OCI-LY1 (cell line): ENCODE results near the gene TRMU.

Experiments used
- H2AFZ ChIP-seq: fragments of 200-600 bp; sonication (generic), shearing (Covaris generic); 2 replicates; pipeline ENCODE4 v1.6.0; 2014; ENCODE audit warnings: antibody characterized with exemption, mild to moderate bottlenecking, low read length
- H3F3A ChIP-seq: fragments of 200-600 bp; sonication (generic), shearing (Covaris generic); 2 replicates; pipeline ENCODE4 v1.6.0; 2014; ENCODE audit warnings: mild to moderate bottlenecking, antibody characterized with exemption, low read length, moderate library complexity; ENCODE audit not compliant: insufficient read depth
- H3K27ac ChIP-seq: fragments of 200-600 bp; sonication (generic); 2 replicates; pipeline ENCODE4 v1.5.1; 2014; ENCODE audit warnings: low read length, mixed run types, mild to moderate bottlenecking, low read depth; ENCODE audit not compliant: poor library complexity, severe bottlenecking
- H3K27me3 ChIP-seq: fragments of 200-600 bp; sonication (generic); 2 replicates; pipeline ENCODE4 v1.6.0; 2014; ENCODE audit warnings: antibody characterized with exemption, mild to moderate bottlenecking, low read length, moderate library complexity; ENCODE audit not compliant: insufficient read depth
- H3K36me3 ChIP-seq: fragments of 200-600 bp; sonication (generic); 2 replicates; pipeline ENCODE4 v1.6.1; 2014; ENCODE audit warnings: mild to moderate bottlenecking, antibody characterized with exemption, low read length, moderate library complexity, mixed read lengths; ENCODE audit not compliant: insufficient read depth
- H3K4me1 ChIP-seq: fragments of 200-600 bp; sonication (generic); 2 replicates; pipeline ENCODE4 v1.5.1; 2014; ENCODE audit warnings: mild to moderate bottlenecking, low read length, moderate library complexity; ENCODE audit not compliant: insufficient read depth, severe bottlenecking
- H3K4me2 ChIP-seq: fragments of 200-600 bp; sonication (generic), shearing (Covaris generic); 2 replicates; pipeline ENCODE4 v1.6.1; 2014; ENCODE audit warnings: low read length
- H3K4me3 ChIP-seq: fragments of 200-600 bp; sonication (generic); 2 replicates; pipeline ENCODE4 v1.5.1; 2014; ENCODE audit warnings: low read length, low read depth, mild to moderate bottlenecking, mixed read lengths; ENCODE audit not compliant: poor library complexity, severe bottlenecking
- H3K79me2 ChIP-seq: fragments of 200-600 bp; shearing (Covaris generic); 2 replicates; pipeline ENCODE4 v1.6.1; 2016; ENCODE audit warnings: mixed run types, low read length, mixed read lengths; ENCODE audit not compliant: insufficient read depth
- H3K9ac ChIP-seq: fragments of 200-600 bp; sonication (generic), shearing (Covaris generic); 2 replicates; pipeline ENCODE4 v1.6.1; 2014; ENCODE audit warnings: mild to moderate bottlenecking, low read length, mixed read lengths
- H3K9me2 ChIP-seq: fragments of 200-600 bp; sonication (generic), shearing (Covaris generic); 2 replicates; pipeline ENCODE4 v1.6.1; 2014; ENCODE audit warnings: low read depth, mild to moderate bottlenecking, low read length, mixed read lengths
- H3K9me3 ChIP-seq: fragments of 200-600 bp; shearing (Covaris generic); 2 replicates; pipeline ENCODE4 v1.6.1; 2014; ENCODE audit warnings: low read length, mixed read lengths
- H4K20me1 ChIP-seq: fragments of 200-600 bp; sonication (generic), shearing (Covaris generic); 2 replicates; pipeline ENCODE4 v1.6.0; 2016; ENCODE audit warnings: mild to moderate bottlenecking, low read length; ENCODE audit not compliant: insufficient read depth
- CTCF ChIP-seq: fragments of 200-600 bp; sonication (generic), shearing (Covaris generic); IDR thresholded peaks from 2 replicates; pipeline ENCODE4 v1.5.1; 2017; ENCODE audit warnings: mild to moderate bottlenecking, antibody characterized with exemption, low read length, moderate library complexity, mixed read lengths
- EZH2 ChIP-seq: fragments of 200-600 bp; sonication (generic), shearing (Covaris generic); IDR thresholded peaks from 2 replicates; pipeline ENCODE4 v1.8.0; 2017; ENCODE audit warnings: borderline replicate concordance, mixed run types, mild to moderate bottlenecking, antibody characterized with exemption, low read length, moderate library complexity, mixed read lengths

Gene TRMU

GRCh38 chr22:46358766-46359165 is 23.3 kb downstream of the TRMU start:
- no peaks in the 10 kb centered on the region for H3K9me3 ChIP-seq
- H3K36me3 ChIP-seq = peaks cover 43% of the 10 kb centered on the region
- no peaks in the 10 kb centered on the region for H3K27me3 ChIP-seq
- no peak overlapping the region for H3K9ac ChIP-seq
- H3K79me2 ChIP-seq = no peaks in the 10 kb centered on the region
- H4K20me1 ChIP-seq = no peaks in the 10 kb centered on the region
- H3K4me1 ChIP-seq = peaks cover 15% of the 10 kb centered on the region
- H3K4me3 ChIP-seq = no peak overlapping the region
- H3K27ac ChIP-seq = no peak overlapping the region
- H3K4me2 ChIP-seq = no peak overlapping the region
- no peak for TF ChIP-seq CTCF
- no peak for TF ChIP-seq EZH2
- H3K9me2 ChIP-seq = no peaks in the 10 kb centered on the region
- no peak overlapping the region for H2AFZ ChIP-seq
- H3F3A ChIP-seq = no peaks in the 10 kb centered on the region

GRCh38 chr22:46359362-46359761 is 23.8 kb downstream of the TRMU start:
- Histone ChIP-seq H3K9ac (no peak overlapping the region), H3F3A (no peaks in the 10 kb centered on the region), H3K4me2 (no peak overlapping the region), H3K36me3 (peaks cover 37% of the 10 kb centered on the region), H4K20me1 (no peaks in the 10 kb centered on the region), H3K4me3 (no peak overlapping the region), H3K27me3 (no peaks in the 10 kb centered on the region), H3K9me3 (no peaks in the 10 kb centered on the region), H3K27ac (no peak overlapping the region), H3K9me2 (no peaks in the 10 kb centered on the region), H3K79me2 (no peaks in the 10 kb centered on the region), H3K4me1 (peaks cover 15% of the 10 kb centered on the region), H2AFZ (no peak overlapping the region)
- no peak for TF ChIP-seq EZH2
- TF ChIP-seq CTCF = no peak

- Histone ChIP-seq H2AFZ (no peak overlapping the region), H3K36me3 (peaks cover 30% of the 10 kb centered on the region), H4K20me1 (no peaks in the 10 kb centered on the region), H3K9ac (no peak overlapping the region), H3K4me2 (no peak overlapping the region), H3K9me2 (no peaks in the 10 kb centered on the region), H3K4me1 (peaks cover 18% of the 10 kb centered on the region), H3K27ac (no peak overlapping the region), H3K9me3 (no peaks in the 10 kb centered on the region), H3K79me2 (no peaks in the 10 kb centered on the region), H3K27me3 (no peaks in the 10 kb centered on the region), H3K4me3 (no peak overlapping the region), H3F3A (no peaks in the 10 kb centered on the region)
- TF ChIP-seq EZH2 (no peak), CTCF (no peak)
These were observed 24.6 kb downstream of the TRMU start for GRCh38 chr22:46360097-46360496.
